Nephron progenitor cell (in vitro differentiated cells): Measurements from ENCODE around the gene RRP1B.
"Not testable (repeated sequence)": the region's sequence is repeated elsewhere in the genome, so short reads cannot be mapped to it uniquely, and the experiment has no call there.

Source experiments
- DNase-seq: peaks from one replicate; pipeline ENCODE4 v3.0.0; 2021
- H3K27ac Mint-ChIP-seq: 2 replicates; pipeline ENCODE4 v1.8.0; 2021; ENCODE audit warnings: mild to moderate bottlenecking, moderate library complexity, mixed read lengths
- H3K27me3 Mint-ChIP-seq: 2 replicates; pipeline ENCODE4 v1.8.0; 2021; ENCODE audit warnings: mild to moderate bottlenecking, low read depth, mixed read lengths; ENCODE audit not compliant: poor library complexity
- H3K36me3 Mint-ChIP-seq: 2 replicates; pipeline ENCODE4 v1.8.0; 2021; ENCODE audit warnings: low read depth, mixed read lengths
- H3K4me1 Mint-ChIP-seq: 2 replicates; pipeline ENCODE4 v1.8.0; 2021; ENCODE audit warnings: mixed read lengths
- H3K4me3 Mint-ChIP-seq: 2 replicates; pipeline ENCODE4 v1.8.0; 2021; ENCODE audit warnings: mild to moderate bottlenecking, moderate library complexity, mixed read lengths
- H3K9me3 Mint-ChIP-seq: 2 replicates; pipeline ENCODE4 v1.8.0; 2021; ENCODE audit warnings: mild to moderate bottlenecking, moderate library complexity, mixed read lengths
- TF ChIP-seq, protein P1 (sequence below): fragments of 200-600 bp; sonication (generic); IDR thresholded peaks from 2 replicates; pipeline ENCODE4 v1.5.0; 2021; ENCODE audit warnings: antibody characterized with exemption

The RRP1B gene

DNA sequence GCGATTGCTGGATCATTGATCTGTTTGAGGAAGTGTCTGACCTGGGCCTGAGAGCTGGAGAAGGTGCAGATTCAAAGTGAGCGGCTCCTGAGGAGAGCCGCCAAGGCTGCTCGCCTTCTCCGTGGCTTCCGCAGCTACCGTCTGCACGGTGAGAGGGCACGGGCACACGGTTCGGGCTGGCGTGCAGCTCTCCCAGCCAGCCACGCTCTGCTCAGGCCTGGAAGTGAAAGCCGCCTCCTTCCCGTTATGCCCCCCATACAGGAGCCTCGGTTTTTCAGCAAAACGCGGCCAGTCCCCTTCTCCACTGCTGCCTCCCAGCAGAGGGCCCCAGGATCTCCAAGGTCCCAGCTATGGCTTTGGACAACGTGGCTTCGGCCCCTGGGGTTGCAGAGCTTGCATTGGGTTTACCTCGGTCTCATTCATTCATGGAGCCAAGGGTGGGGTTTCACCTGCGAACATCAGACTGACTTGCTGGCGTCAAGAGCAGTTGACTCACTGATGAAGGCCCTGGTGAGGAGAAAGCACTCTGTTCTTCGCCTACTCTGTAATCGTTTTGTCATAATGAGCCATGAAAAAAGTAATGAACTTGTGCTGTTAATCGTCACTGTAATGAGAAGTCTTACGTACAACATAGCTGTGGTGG lies 35.2 kb downstream of the RRP1B start:
- Mint-ChIP-seq H3K4me1 (peaks cover 19% of the 10 kb centered on the region), H3K9me3 (no peaks in the 10 kb centered on the region), H3K27me3 (peaks cover 2% of the 10 kb centered on the region), H3K36me3 (peaks cover 55% of the 10 kb centered on the region), H3K27ac (no peak overlapping the region), H3K4me3 (no peak overlapping the region)
- TF ChIP-seq, protein P1, sequence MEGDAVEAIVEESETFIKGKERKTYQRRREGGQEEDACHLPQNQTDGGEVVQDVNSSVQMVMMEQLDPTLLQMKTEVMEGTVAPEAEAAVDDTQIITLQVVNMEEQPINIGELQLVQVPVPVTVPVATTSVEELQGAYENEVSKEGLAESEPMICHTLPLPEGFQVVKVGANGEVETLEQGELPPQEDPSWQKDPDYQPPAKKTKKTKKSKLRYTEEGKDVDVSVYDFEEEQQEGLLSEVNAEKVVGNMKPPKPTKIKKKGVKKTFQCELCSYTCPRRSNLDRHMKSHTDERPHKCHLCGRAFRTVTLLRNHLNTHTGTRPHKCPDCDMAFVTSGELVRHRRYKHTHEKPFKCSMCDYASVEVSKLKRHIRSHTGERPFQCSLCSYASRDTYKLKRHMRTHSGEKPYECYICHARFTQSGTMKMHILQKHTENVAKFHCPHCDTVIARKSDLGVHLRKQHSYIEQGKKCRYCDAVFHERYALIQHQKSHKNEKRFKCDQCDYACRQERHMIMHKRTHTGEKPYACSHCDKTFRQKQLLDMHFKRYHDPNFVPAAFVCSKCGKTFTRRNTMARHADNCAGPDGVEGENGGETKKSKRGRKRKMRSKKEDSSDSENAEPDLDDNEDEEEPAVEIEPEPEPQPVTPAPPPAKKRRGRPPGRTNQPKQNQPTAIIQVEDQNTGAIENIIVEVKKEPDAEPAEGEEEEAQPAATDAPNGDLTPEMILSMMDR = no peak
- no peak for DNase-seq

GRCh38 chr21:43696214-43696613 lies 36.9 kb downstream of the RRP1B start:
- Mint-ChIP-seq H3K27me3 (no peaks in the 10 kb centered on the region), H3K4me1 (peaks cover 31% of the 10 kb centered on the region), H3K27ac (no peak overlapping the region), H3K4me3 (no peak overlapping the region), H3K36me3 (peaks cover 49% of the 10 kb centered on the region), H3K9me3 (no peaks in the 10 kb centered on the region)
- no peak for DNase-seq
- TF ChIP-seq, protein P1 = no peak

DNA sequence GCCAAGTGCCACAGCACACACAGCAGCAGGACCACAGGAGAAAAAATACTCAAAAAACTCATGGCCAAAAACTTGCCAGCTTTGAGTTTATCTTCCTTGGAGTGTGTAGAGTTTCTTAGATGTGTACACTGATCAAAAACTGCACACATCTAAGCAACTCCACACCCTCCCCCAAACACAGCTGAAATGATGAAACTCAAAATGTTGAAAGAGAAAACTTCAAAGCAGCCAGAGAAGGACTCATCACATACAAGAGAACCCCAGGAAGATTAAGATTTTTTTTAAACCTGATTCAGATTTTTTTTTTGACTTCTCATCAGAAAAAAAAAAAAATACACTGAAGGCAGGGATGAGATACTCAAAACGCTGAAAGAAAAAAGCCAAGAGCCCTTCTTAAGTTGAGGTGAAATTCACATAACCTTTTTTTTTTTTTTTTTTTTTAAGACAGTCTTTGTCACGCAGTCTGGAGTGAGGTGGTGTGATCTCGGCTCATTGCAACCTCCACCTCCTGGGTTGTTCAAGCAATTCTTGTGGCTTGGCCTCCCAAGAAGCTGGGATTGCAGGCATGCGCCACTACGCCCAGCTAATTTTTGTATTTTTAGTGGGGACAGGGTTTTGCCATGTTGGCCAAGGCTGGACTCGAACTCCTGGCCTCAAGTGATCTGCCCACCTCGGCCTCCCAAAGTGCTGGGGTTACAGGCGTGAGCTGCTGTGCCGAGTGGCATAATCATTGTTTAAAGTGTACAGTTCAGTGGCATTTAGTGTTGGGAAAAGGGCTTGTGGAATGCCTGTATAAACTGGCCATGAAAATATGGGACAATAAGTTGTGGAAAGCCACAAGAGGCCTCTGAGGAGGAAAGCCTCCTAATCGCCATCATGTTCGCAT lies 38.6 kb downstream of the RRP1B start:
- Mint-ChIP-seq H3K27me3 (no peaks in the 10 kb centered on the region), H3K4me1 (peaks cover 41% of the 10 kb centered on the region), H3K36me3 (peaks cover 43% of the 10 kb centered on the region), H3K27ac (peak overlapping the region; percentile 85), H3K4me3 (no peak overlapping the region), H3K9me3 (no peaks in the 10 kb centered on the region)
- no peak for DNase-seq
- TF ChIP-seq, protein P1 = no peak

DNA sequence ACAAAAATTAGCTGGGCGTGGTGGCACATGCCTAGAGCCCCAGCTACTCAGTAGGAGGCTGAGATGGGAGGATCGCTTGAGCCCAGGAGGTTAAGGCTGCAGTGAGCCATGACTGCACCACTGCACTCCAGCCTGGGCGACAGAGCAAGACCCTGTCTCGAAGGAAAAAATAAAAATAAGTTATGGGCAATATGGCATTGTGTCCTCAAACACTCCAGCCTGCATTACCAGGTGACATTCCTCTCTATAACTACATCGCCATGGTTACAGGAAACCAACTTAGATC lies 40.1 kb downstream of the RRP1B start:
- not testable (repeated sequence) for H3K27me3 Mint-ChIP-seq, H3K4me3 Mint-ChIP-seq, H3K9me3 Mint-ChIP-seq, H3K27ac Mint-ChIP-seq, DNase-seq
- Mint-ChIP-seq H3K36me3 (peaks cover 32% of the 10 kb centered on the region), H3K4me1 (peaks cover 49% of the 10 kb centered on the region)

DNA sequence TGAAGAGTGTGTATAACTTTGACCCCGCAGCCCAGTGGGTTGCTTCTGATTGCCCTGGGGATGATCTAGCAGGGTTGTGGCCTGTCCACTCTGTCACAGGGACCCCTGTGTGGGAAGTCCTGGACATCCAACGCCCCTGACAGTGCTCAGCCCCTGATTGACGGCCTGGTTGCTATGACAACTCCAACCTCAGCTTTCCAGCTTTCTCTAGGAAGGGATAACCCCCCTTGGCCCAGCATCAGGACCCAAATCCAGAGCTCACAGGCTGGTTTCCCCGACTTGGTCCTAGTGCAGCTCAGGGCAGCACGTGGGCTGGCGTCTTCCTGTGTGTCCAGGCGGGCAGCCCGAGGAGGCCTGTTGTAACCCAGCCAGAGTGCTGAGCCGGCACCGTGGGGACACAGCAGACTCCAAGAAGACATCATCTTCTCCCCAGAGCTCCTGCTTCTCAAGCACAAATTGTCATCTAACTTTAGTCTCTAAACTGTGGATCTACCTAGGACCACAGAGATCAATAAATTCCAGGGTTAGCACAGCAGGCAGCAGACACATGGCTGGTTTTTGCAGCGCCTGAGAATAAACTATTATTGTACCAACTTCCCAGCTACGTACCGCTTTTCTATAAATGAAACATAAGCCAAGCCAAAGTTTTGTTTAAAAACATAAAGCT lies 40.7 kb downstream of the RRP1B start:
- Mint-ChIP-seq H3K4me1 (peaks cover 49% of the 10 kb centered on the region), H3K27ac (no peak overlapping the region), H3K27me3 (peaks cover 2% of the 10 kb centered on the region), H3K4me3 (no peak overlapping the region), H3K36me3 (peaks cover 28% of the 10 kb centered on the region), H3K9me3 (no peaks in the 10 kb centered on the region)
- TF ChIP-seq, protein P1 = no peak
- DNase-seq = peak; percentile 39

DNA sequence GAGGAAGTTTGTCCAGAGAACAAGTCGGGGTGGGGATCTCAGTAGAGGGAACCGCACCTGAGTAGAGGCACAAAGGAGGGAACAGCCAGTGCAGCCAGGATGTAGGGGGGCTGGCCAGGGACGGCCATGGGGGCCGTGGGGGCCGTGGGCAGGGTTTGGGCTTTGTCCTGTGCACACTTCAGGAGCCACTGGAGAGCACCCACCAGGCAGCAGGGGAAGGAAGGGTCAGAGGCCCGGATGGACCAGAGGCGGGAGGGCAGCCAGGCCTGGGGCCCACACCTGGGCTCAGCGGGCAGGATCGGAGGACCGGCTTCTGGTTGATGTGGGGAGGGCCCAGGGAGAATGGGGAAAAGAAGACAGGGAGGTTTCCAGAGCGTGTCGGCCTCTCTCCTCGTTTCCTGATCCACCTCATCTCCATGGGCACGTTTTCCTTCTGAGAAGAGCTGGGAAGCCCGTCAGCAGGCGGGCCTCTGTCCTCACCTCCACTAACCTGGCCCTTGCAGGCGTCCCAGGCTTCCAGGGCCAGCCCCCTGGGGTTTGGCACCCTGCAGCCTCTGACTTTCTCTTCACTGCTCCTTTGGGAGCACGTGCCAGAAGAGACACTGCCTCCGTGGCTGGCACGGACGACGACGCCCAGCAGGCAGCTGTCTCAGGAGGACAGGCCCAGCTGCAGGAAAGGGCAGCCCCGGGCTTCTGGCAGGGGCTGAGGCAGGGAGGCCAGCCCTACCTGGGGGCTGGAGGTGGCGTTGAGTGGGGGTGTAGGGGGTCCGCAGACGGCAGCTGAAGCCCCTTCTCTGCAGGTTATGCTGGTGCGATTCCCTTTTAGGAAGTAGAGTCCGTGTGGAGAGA lies 42.8 kb downstream of the RRP1B start:
- Mint-ChIP-seq H3K27ac (no peak overlapping the region), H3K4me1 (peaks cover 49% of the 10 kb centered on the region), H3K27me3 (peaks cover 6% of the 10 kb centered on the region), H3K9me3 (no peaks in the 10 kb centered on the region), H3K36me3 (peaks cover 8% of the 10 kb centered on the region), H3K4me3 (no peak overlapping the region)
- TF ChIP-seq, protein P1 = no peak
- DNase-seq = no peak
